Iris pigment epithelial cell (primary cell): ENCODE results near the gene ROCK2.
A peak's percentile ranks its signal among the peaks of the same experiment; 100 is the strongest.
"Not testable (repeated sequence)": the region's sequence is repeated elsewhere in the genome, so short reads cannot be mapped to it uniquely, and the experiment has no call there.

Experiments used
- DNase-seq: peaks from one replicate; pipeline ENCODE4 v3.0.0-alpha.2; 2011; ENCODE audit warnings: low read depth

The ROCK2 gene

DNA sequence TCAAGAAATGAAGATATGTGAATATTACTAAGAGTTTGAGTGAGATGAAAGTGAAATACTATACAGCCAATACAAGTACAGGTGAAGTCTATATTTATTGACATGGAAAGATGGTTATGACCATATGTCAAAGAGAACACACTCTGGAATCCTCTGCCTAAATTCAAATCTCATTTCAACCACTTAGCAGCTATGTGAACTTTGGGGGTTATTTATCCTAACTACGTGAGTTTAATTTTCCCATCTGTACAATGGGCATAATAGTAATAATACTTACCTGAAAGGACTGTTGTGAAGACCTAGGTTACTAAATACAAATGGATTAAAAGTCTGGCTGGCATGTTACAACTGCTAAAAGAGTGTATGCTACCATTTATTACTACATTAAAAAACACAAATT is 79.6 kb downstream of the ROCK2 start:
- DNase-seq = no peak

- no peak for DNase-seq
Observed at GRCh38 chr2:11264007-11264406, 80.4 kb downstream of the ROCK2 start.

GRCh38 chr2:11263177-11263576 is 81.3 kb downstream of the ROCK2 start:
- no peak for DNase-seq

GRCh38 chr2:11262438-11262837 is 82.0 kb downstream of the ROCK2 start:
- DNase-seq = not testable (repeated sequence)

- DNase-seq = not testable (repeated sequence)
Observed at GRCh38 chr2:11261564-11261963, 82.9 kb downstream of the ROCK2 start.

GRCh38 chr2:11260979-11261378 is 83.5 kb downstream of the ROCK2 start:
- no peak for DNase-seq

DNA sequence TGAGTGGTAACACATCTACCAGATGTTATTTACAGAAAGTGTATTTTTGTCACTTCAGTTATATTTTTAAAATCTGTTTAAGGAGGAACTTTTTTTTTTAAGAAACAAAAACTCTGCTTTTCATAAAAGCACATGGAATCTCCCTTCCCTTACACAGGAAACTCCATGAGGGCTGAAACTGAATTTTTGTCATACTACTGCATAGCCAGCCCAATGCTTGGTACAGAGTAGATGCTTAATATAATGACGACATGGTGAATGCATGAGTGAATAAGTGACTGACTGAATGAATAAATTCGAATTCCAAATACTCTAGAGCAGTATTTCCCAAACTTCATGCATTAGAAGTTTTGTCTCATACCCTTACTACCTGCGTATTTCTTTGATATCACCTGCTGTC is 86.5 kb downstream of the ROCK2 start:
- DNase-seq = peak; percentile 16

DNA sequence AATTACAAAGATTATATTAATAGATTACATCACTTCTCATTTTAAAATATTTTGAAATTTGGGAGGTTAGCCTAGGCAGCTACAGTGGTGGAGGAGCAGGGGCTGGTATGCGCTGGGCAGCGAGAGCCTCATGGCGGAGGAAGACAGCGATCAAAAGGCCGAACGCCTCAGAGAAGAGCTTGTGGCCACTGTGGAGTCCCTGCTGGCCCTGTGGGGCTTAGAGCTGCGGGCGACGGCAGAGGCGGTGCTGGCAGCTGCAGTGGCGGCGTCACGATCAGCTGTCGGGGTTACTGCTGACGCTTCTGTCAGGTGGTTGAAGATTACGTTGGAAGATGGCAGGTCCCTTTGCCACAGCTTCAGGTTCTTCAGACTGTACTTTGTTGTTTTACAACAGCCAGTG is 87.4 kb downstream of the ROCK2 start:
- no peak for DNase-seq

- DNase-seq = no peak
Observed at GRCh38 chr2:11256166-11256565, 88.3 kb downstream of the ROCK2 start.

DNA sequence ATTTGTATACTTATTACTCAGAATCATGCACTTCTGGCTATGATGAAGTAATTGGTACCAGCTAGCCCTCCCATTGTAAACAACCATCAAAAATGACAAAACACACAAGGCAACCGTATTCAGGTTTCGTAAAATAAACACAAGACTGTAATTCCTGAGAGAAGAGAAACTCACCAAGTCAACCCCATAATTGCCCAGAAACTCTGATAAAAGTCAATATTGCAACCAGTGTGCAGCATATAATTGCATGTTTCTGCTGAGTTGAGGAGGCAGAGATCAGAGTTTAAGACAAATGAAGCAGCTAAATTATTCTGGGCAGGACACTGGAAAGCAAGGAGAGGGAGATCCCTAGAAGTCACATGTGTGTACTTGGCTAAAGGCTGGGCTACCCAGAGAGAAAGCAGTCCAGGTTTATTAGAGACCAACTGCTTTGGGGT is 90.3 kb downstream of the ROCK2 start:
- peak; percentile 45 for DNase-seq

- DNase-seq = not testable (repeated sequence)
Observed at GRCh38 chr2:11252458-11252857, 92.0 kb downstream of the ROCK2 start.

DNA sequence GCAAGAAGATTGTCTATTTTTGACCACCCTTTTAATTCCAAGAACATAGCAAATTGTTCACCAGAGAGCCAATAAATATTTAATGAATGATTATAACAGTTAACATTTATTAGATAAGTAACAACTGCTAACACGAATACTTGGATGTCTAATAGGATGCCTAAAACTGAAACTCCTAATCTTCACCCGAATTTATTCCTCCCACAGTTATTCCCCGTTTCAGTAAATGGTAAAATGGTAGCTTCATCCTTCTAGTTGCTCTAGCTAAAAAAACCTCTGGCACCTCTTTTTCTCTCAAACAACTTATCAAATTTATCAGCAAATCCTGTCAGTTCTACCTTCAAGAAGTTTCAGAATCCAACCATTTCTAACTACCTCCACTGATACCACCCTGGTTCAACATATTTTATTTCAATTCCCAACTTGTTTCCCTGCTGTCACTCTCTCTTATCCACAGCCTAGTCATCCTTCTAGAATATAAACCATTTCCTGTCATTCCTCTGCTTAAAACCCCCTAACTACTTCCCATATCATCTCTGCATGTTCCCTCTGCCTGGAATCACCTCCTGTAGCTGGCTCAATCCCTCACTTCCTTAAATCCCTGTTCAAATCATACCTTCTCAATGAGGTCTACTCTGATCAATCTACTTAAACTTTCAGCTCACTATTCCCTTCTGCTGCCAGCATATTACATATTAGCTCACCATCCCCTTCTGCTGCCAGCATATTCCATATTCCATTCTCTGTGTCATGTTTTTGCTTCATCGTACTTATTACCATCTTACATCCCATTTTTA is 93.8 kb downstream of the ROCK2 start:
- DNase-seq = peak; percentile 8

GRCh38 chr2:11245322-11245721 is 99.1 kb downstream of the ROCK2 start:
- DNase-seq = no peak

DNA sequence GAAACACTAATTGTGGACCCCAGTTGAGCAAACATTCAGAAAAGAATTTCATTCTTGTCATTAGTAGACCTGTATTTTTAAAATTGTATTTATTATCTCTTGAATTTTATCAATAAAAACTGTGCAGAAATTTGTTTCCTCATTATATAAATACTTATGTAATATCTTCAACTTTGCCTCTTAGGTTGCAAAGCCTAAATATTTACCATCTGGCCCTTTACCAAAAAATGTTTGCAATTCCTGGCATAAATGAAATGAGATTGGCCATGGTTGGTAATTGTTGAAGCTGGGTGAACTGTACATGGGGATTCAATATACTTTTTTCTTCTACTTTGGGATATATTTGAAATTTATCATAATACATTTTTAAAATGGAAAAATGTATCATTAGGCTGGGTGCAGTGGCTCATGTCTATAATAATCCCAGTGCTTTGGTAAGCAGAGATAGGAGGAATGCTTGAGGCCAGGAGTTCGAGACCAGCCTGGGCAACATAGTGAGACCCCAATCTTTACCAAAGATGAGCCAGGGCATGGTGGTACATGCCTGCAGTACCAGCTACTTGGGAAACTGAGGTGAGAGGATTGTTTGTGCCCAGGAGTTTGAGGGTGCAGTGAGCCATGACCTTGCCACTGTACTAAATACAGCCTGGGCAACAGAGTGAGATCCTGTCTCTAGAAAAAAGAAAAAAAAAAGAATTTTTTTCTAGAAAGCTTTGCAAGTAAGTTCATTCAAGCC is 100.2 kb downstream of the ROCK2 start:
- no peak for DNase-seq

GRCh38 chr2:11243512-11243911 is 100.9 kb downstream of the ROCK2 start:
- no peak for DNase-seq

DNA sequence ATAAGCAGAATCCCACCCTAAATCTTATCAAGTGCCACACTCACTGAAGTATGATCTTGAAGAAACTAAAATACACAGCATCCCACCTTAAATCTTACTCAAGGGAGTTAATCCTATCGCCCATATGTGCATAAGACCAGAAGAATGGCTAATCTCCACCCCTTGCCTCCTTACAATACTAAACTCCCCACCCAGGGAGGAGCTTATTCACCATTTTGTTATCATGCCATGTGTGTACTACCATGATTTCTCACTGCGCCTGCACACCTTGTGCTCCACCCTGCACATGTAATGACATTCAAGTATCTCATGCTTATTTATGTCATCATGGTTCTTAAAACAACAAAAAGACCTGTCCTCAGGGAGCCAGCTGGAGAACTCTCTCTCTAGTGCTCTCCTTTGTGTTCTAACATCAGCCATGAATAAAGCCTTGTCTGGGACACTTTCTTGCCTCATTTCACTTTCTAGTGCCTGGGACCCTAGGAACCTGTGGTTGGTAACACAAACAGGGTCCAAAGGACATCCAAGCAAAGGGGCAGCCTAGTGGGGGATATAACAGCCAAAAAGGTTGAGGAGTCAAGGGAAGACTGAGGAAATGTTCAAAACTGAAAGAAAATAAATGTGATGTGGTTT is 101.8 kb downstream of the ROCK2 start:
- no peak for DNase-seq

DNA sequence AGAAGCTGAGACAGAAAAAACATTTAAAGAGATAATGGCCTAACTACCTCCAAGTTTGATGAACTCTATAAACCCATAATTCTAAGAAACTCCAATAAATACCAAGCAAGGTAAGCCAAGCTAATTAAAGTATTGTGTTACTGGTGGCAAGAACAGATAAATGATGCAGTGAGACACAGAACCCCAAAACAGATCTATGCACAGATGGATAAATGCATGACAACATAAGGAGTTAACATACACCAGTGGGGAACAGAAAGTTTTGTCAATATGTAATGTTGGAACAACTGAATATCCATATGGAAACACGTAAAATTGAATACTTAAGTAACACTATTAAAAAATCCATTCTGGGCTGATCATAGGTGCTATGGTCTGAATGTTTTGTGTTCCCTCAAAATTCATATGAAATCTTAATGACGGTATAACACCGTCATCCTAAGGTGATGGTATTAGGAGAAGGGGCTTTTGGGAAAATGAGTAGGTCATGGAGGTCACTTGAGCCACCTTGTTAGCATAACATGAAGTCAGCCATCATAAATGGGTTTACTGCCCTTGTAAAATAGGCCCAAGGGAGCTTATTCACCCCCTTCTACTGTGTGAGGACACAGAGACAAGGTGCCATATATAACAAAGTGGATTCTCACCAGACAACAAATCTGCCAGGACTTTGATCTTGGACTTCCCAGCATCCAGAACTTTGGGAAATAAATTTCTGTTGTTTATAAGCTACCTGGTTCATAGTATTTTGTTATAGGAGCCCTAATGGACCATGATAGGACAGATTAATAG is 102.8 kb downstream of the ROCK2 start:
- no peak for DNase-seq

GRCh38 chr2:11239666-11240462 is 104.6 kb downstream of the ROCK2 start:
- DNase-seq = peak; percentile 52

DNA sequence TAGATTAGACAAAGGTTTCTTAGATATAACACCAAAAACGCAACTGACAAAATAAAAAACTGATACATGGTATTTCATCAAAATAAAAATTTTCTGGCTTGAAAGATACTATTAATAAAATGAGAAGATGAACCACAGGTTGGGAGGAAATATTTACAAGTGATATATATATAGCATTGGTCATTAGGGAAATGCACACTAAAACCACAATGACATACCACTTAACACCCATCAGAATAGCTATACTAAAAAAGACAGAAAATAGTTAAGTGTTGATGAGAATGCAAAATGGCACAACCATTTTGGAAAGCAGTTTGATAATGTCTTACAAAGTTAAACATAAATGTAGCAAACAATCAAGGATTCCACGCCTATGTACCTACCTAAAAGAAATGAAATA is 105.3 kb downstream of the ROCK2 start:
- no peak for DNase-seq

- no peak for DNase-seq
Observed at GRCh38 chr2:11237122-11237521, 107.3 kb downstream of the ROCK2 start.

- peak; percentile 40 for DNase-seq
Observed at GRCh38 chr2:11236335-11236734, 108.1 kb downstream of the ROCK2 start.
